HCT116 (cell line): ENCODE measurements around the gene ZSWIM6. TPM values are rescaled to one million over a fixed set of nuclear protein-coding genes. Genes with fewer than 3 reads are reported as not detected.

Experiments
- ATAC-seq: fragments of 200-7000 bp; cut with Tn5 transposase; 2 replicates; pipeline ENCODE4 v1.9.1; 2020; ENCODE audit warnings: mild to moderate bottlenecking, moderate library complexity
- BruUV-seq: library from RNA; stranded (reverse); fragments of 400-500 nt; replicated peaks from 2 replicates; lab custom pipeline; 2021; lab: Mats Ljungman, UMichigan
- CTCF ChIA-PET: fragments of 300-600 bp; sonication (Branson Sonifier 250); formaldehyde crosslinking; loops from one replicate; lab custom pipeline; 2021; ENCODE audit warnings: antibody characterized with exemption; lab: Charles Lee
- POLR2A ChIA-PET: fragments of 300-600, 350-600 bp; sonication (Branson Sonifier 250); formaldehyde crosslinking; loops from one replicate; lab custom pipeline; 2021; ENCODE audit warnings: antibody characterized with exemption; lab: Charles Lee
- RAD21 ChIA-PET, 2 experiments: fragments of 300-600 bp; sonication (Branson Sonifier 250); formaldehyde crosslinking; loops; one replicate each; lab custom pipeline; 2023; ENCODE audit warnings: low total read pairs in 2 of 2; ENCODE audit not compliant: uncharacterized antibody in 2 of 2, unreplicated experiment in 2 of 2, low non-redundant PET in 1 of 2; lab: Charles Lee
- DNase-seq: peaks from one replicate; pipeline ENCODE4 v3.0.0-alpha.2; 2010; ENCODE audit warnings: low read depth, low spot score
- H2AFZ ChIP-seq: fragments of 200-600 bp; shearing (Covaris generic), sonication (generic); 2 replicates; pipeline ENCODE4 v1.6.1; 2017; ENCODE audit warnings: low read depth, mixed run types, mixed read lengths, antibody characterized with exemption, low read length; ENCODE audit not compliant: poor library complexity, severe bottlenecking
- H3K27ac ChIP-seq: 2 replicates; pipeline ENCODE4 v1.5.1; 2012; ENCODE audit warnings: low read depth, low read length
- H3K27me3 ChIP-seq: fragments of 200-600 bp; sonication (generic); 2 replicates; pipeline ENCODE4 v1.6.1; 2016; ENCODE audit warnings: mixed run types, low read length, mixed read lengths; ENCODE audit not compliant: insufficient read depth
- H3K36me3 ChIP-seq, 2 experiments: fragments of 200-500 bp in 1 of 2; fragments of 200-600 bp in 1 of 2; sonication (Bioruptor generic) in 1 of 2; sonication (generic) in 1 of 2; 2 replicates each; pipeline versions ENCODE4 v1.5.1 to v1.6.1; 2014 to 2016; ENCODE audit warnings: low read length in 2 of 2, inconsistent platforms in 1 of 2, mixed read lengths in 1 of 2, mixed run types in 1 of 2; ENCODE audit not compliant: insufficient read depth in 2 of 2, control insufficient read depth in 1 of 2
- H3K4me1 ChIP-seq, 2 experiments: fragments of 200-600 bp in 1 of 2; sonication (generic) in 1 of 2; 2 replicates each; pipeline versions ENCODE4 v1.5.1 to v1.6.1; 2012 to 2017; ENCODE audit warnings: low read length in 2 of 2, inconsistent platforms in 1 of 2, mild to moderate bottlenecking in 1 of 2, mixed read lengths in 1 of 2, mixed run types in 1 of 2, moderate library complexity in 1 of 2; ENCODE audit not compliant: insufficient read depth in 2 of 2, control insufficient read depth in 1 of 2
- H3K4me2 ChIP-seq: fragments of 200-600 bp; sonication (generic); 2 replicates; pipeline ENCODE4 v1.6.1; 2017; ENCODE audit warnings: mixed run types, low read length, mixed read lengths
- H3K4me3 ChIP-seq, 2 experiments: fragments of 200-600 bp in 1 of 2; sonication (generic) in 1 of 2; replicated peaks in 1 of 2; 2 replicates each; pipeline ENCODE4 v1.5.1; 2011 to 2016; ENCODE audit warnings: low read length in 2 of 2, control low read depth in 1 of 2, low read depth in 1 of 2, mild to moderate bottlenecking in 1 of 2, mixed read lengths in 1 of 2, mixed run types in 1 of 2
- H3K79me2 ChIP-seq: fragments of 200-600 bp; sonication (generic); 2 replicates; pipeline ENCODE4 v1.6.1; 2017; ENCODE audit warnings: mild to moderate bottlenecking, mixed run types, low read length, moderate library complexity, mixed read lengths; ENCODE audit not compliant: insufficient read depth
- H3K9ac ChIP-seq: fragments of 200-600 bp; sonication (generic); 2 replicates; pipeline ENCODE4 v1.6.1; 2016; ENCODE audit warnings: low read length, mixed read lengths
- H3K9me2 ChIP-seq: fragments of 200-600 bp; sonication (generic), shearing (Covaris generic); 2 replicates; pipeline ENCODE4 v1.6.1; 2017; ENCODE audit warnings: mixed run types, mild to moderate bottlenecking, moderate library complexity; ENCODE audit not compliant: insufficient read depth
- H3K9me3 ChIP-seq, 2 experiments: fragments of 200-500 bp in 1 of 2; fragments of 200-600 bp in 1 of 2; sonication (Bioruptor generic) in 1 of 2; sonication (generic) in 1 of 2; 2 replicates each; pipeline ENCODE4 v1.6.1; 2014 to 2017; ENCODE audit warnings: low read length in 2 of 2, mixed read lengths in 2 of 2, inconsistent platforms in 1 of 2, low read depth in 1 of 2, mild to moderate bottlenecking in 1 of 2, mixed run types in 1 of 2, moderate library complexity in 1 of 2; ENCODE audit not compliant: control insufficient read depth in 1 of 2, insufficient read depth in 1 of 2
- H4K20me1 ChIP-seq: fragments of 200-600 bp; sonication (generic), shearing (Covaris generic); 2 replicates; pipeline ENCODE4 v1.6.1; 2017; ENCODE audit warnings: mixed run types, mild to moderate bottlenecking, moderate library complexity; ENCODE audit not compliant: insufficient read depth
- ATF3 ChIP-seq: IDR thresholded peaks from 2 replicates; pipeline ENCODE4 v1.6.1; 2012
- CBX3 ChIP-seq: IDR thresholded peaks from 2 replicates; pipeline ENCODE4 v1.6.1; 2012; ENCODE audit warnings: low read depth
- CTCF ChIP-seq, 3 experiments: fragments of 200-600 bp in 1 of 3; sonication (generic) in 1 of 3; IDR thresholded peaks in 2 of 3; conservative IDR thresholded peaks in 1 of 3; 2 replicates each; pipeline ENCODE4 v1.5.1; 2012 to 2017; ENCODE audit warnings: low read depth in 2 of 3, low read length in 2 of 3, antibody characterized with exemption in 1 of 3, borderline replicate concordance in 1 of 3, control low read depth in 1 of 3, mild to moderate bottlenecking in 1 of 3, mixed read lengths in 1 of 3, mixed run types in 1 of 3, moderate library complexity in 1 of 3; ENCODE audit not compliant: insufficient read depth in 1 of 3
- EGR1 ChIP-seq: IDR thresholded peaks from 2 replicates; pipeline ENCODE4 v1.6.1; 2012; ENCODE audit warnings: low read depth
- EZH2 ChIP-seq: fragments of 200-600 bp; sonication (generic); IDR thresholded peaks from 2 replicates; pipeline ENCODE4 v1.6.1; 2017; ENCODE audit warnings: antibody characterized with exemption, mixed run types
- POLR2AphosphoS5 ChIP-seq: IDR thresholded peaks from 2 replicates; pipeline ENCODE4 v1.6.1; 2011; ENCODE audit warnings: mild to moderate bottlenecking, low read depth, low read length, moderate library complexity
- RAD21 ChIP-seq: IDR thresholded peaks from 2 replicates; pipeline ENCODE4 v1.6.1; 2012; ENCODE audit warnings: low read depth, mild to moderate bottlenecking
- SIN3A ChIP-seq: IDR thresholded peaks from 2 replicates; pipeline ENCODE4 v1.6.1; 2012; ENCODE audit warnings: low read depth
- YY1 ChIP-seq: IDR thresholded peaks from 2 replicates; pipeline ENCODE4 v1.6.1; 2011; ENCODE audit warnings: low read length, low read depth, moderate library complexity, mild to moderate bottlenecking; ENCODE audit not compliant: insufficient replicate concordance; ENCODE audit errors: extremely low read depth
- intact Hi-C: fragments of 100-400 bp; cut with micrococcal nuclease; formaldehyde crosslinking; loops from 2 replicates; pipeline ENCODE4 v1.10.0; 2022
- total RNA-seq: library from RNA; stranded (reverse); gene quantifications from one replicate; pipeline ENCODE4 v1.2.1, GENCODE V29; 2021; ENCODE audit not compliant: unreplicated experiment
- TF ChIP-seq, protein P1 (sequence below): IDR thresholded peaks from 2 replicates; pipeline ENCODE4 v1.6.1; 2012
- TF ChIP-seq, protein P2 (sequence below): IDR thresholded peaks from 2 replicates; pipeline ENCODE4 v1.6.1; 2011; ENCODE audit warnings: mild to moderate bottlenecking, low read length, moderate library complexity; ENCODE audit not compliant: insufficient replicate concordance; ENCODE audit errors: extremely low read depth

Gene ZSWIM6
- total RNA-seq, 1 experiment from 2014 or later, result 7.4 TPM

DNA sequence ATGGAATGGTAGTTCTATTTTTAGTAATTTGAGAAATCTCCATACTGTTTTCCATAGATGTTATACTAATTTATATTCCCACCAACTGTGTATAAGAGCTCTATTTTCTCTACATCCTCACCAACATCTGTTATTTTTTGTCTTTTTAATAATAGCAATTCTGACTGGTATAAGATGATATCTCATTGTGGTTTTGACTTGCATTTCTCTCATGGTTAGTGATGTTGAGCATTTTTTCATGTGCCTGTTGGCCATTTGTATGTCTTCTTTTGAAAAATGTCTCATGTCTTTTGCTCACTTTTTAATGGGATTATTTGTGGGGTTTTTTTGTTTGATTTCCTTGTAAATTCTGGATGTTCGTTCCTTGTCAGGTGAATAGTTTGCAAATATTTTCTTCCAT lies 154.4 kb downstream of the ZSWIM6 start:
- CTCF ChIA-PET, result no interaction called here

GRCh38 chr5:61489574-61489973 lies 157.5 kb downstream of the ZSWIM6 start:
- RAD21 ChIA-PET, result no interaction called here
- TF ChIP-seq, protein P1, sequence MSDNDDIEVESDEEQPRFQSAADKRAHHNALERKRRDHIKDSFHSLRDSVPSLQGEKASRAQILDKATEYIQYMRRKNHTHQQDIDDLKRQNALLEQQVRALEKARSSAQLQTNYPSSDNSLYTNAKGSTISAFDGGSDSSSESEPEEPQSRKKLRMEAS, result no peak
- TF ChIP-seq ATF3 (no peak), RAD21 (no peak), EGR1 (no peak), POLR2AphosphoS5 (no peak), CTCF (IDR thresholded peaks at IDR 0.05 in 2 of 3, conservative IDR thresholded peaks at IDR 0.05 in 1 of 3; ENCODE audit: borderline replicate concordance in 1 of 3, insufficient read depth in 1 of 3, low read depth in 2 of 3, low read length in 2 of 3) (no peak), CBX3 (no peak), YY1 (no peak), EZH2 (no peak), SIN3A (no peak)

More for the DNA sequence above, 154.4 kb downstream of the ZSWIM6 start:
- RAD21 ChIA-PET, result no interaction called here
- DNase-seq, result no peak
- H3K4me1 ChIP-seq, result no peaks in the 10 kb centered on the region
- TF ChIP-seq EZH2 (no peak), POLR2AphosphoS5 (no peak)
- TF ChIP-seq, protein P2, sequence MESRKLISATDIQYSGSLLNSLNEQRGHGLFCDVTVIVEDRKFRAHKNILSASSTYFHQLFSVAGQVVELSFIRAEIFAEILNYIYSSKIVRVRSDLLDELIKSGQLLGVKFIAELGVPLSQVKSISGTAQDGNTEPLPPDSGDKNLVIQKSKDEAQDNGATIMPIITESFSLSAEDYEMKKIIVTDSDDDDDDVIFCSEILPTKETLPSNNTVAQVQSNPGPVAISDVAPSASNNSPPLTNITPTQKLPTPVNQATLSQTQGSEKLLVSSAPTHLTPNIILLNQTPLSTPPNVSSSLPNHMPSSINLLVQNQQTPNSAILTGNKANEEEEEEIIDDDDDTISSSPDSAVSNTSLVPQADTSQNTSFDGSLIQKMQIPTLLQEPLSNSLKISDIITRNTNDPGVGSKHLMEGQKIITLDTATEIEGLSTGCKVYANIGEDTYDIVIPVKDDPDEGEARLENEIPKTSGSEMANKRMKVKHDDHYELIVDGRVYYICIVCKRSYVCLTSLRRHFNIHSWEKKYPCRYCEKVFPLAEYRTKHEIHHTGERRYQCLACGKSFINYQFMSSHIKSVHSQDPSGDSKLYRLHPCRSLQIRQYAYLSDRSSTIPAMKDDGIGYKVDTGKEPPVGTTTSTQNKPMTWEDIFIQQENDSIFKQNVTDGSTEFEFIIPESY, result no peak
- TF ChIP-seq, all 23 proteins: peak for 0
- H3K9me2 ChIP-seq, result no peaks in the 10 kb centered on the region
- H3K4me3 ChIP-seq, result no peak overlapping the region
- no TSS peak for BruUV-seq
- no peak overlapping the region for H3K4me2 ChIP-seq
- H2AFZ ChIP-seq, result no peak overlapping the region
- no peaks in the 10 kb centered on the region for H3K27me3 ChIP-seq
- H4K20me1 ChIP-seq, result 0 out of 2 replicates have a peak, but pooled peaks cover 3% of the 10 kb centered on the region
- H3K36me3 ChIP-seq, result no peaks in the 10 kb centered on the region
- ATAC-seq, result no peak
- no peak overlapping the region for H3K9ac ChIP-seq
- no peaks in the 10 kb centered on the region for H3K9me3 ChIP-seq
- H3K27ac ChIP-seq, result no peak overlapping the region
- H3K79me2 ChIP-seq, result peaks cover 4% of the 10 kb centered on the region; the same call in 1 of the 2 replicates
- intact Hi-C loops, result no loop called here
- POLR2A ChIA-PET, result no interaction called here

More at GRCh38 chr5:61489574-61489973, 157.5 kb downstream of the ZSWIM6 start:
- H3K4me3 ChIP-seq, result no peak overlapping the region
- H3K4me2 ChIP-seq, result no peak overlapping the region
- DNase-seq (no peak), ATAC-seq (no peak)
- no peak overlapping the region for H2AFZ ChIP-seq
- H3K9me3 ChIP-seq, result no peaks in the 10 kb centered on the region
- peaks cover 3% of the 10 kb centered on the region; the same call in 1 of the 2 replicates for H4K20me1 ChIP-seq
- H3K4me1 ChIP-seq, result no peaks in the 10 kb centered on the region
- no peaks in the 10 kb centered on the region for H3K36me3 ChIP-seq
- CTCF ChIA-PET, result no interaction called here
- BruUV-seq, result no TSS peak
- H3K9ac ChIP-seq, result no peak overlapping the region
- no peaks in the 10 kb centered on the region for H3K27me3 ChIP-seq
- no peaks in the 10 kb centered on the region for H3K9me2 ChIP-seq
- POLR2A ChIA-PET, result no interaction called here
- H3K79me2 ChIP-seq, result peaks cover 4% of the 10 kb centered on the region; the same call in 1 of the 2 replicates
- intact Hi-C loops, result no loop called here
- H3K27ac ChIP-seq, result no peak overlapping the region
